ENCODE results near the gene MPHOSPH8. TPM values are rescaled to one million over a fixed set of nuclear protein-coding genes. Genes with fewer than 3 reads are reported as not detected.

MPHOSPH8 gene
- total RNA-seq, 4 donors from 2014 or later, result 8.0 to 15.5 (median 13.4) TPM

DNA sequence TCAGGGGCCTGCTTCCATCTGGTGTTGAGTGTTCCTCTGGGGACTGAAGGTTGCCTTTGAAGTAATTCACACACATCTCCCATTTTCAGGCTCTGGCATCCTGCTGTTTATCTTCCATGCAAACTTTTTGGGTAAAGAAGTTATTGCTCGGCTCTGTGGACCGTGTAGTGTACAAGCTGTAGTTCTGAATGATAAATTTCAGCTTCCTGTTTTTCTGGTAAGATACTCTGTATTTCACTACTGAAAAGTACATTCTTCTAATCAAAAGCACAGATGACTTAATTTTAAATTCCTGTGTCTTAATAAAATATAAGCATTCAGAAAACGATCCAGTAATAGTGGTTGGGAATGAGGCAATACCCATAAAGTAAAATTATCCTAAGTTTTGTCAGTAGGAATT is 36.7 kb downstream of the MPHOSPH8 start:
- no peak overlapping the region for H3K4me3 ChIP-seq
- no peaks in the 10 kb centered on the region for H3K9me3 ChIP-seq
- H3K27me3 ChIP-seq, result no peaks in the 10 kb centered on the region
- in situ Hi-C loops (cut with MboI; ENCODE audit: low sequenced_read_pairs in 4 of 4) (no loop called here), intact Hi-C loops (cut with DNase I; ENCODE audit: low total_unique reads) (no loop called here)
- no peak for TF ChIP-seq POLR2A (IDR thresholded peaks at IDR 0.05)
- H3K27ac ChIP-seq, result no peak overlapping the region
- ATAC-seq (no peak), DNase-seq (no peak)
- H3K36me3 ChIP-seq, result peaks cover 5 to 90% of the 10 kb centered on the region in 2 donors
- no peaks in the 10 kb centered on the region for H3K4me1 ChIP-seq

DNA sequence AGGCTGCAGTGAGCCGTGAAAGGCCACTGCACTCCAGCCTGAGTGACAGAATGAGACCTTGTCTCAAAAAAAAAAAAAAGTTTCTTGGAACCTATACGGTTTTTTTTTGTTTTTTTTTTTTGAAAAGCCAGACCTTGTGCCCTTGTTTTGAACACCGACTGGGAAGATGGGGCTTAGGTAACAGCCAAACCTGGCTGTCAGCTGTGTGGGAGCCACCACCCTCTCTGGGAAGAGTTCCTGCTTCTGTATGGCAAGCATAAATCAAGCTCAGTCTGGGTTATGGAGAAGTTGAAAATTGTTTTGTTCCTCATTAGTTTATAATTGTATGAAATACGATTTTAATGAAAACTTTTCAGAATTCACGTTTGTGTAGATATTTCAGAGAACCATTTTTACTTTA is 39.5 kb downstream of the MPHOSPH8 start:
- TF ChIP-seq POLR2A (IDR thresholded peaks at IDR 0.05), result no peak
- TF ChIP-seq, protein P1, sequence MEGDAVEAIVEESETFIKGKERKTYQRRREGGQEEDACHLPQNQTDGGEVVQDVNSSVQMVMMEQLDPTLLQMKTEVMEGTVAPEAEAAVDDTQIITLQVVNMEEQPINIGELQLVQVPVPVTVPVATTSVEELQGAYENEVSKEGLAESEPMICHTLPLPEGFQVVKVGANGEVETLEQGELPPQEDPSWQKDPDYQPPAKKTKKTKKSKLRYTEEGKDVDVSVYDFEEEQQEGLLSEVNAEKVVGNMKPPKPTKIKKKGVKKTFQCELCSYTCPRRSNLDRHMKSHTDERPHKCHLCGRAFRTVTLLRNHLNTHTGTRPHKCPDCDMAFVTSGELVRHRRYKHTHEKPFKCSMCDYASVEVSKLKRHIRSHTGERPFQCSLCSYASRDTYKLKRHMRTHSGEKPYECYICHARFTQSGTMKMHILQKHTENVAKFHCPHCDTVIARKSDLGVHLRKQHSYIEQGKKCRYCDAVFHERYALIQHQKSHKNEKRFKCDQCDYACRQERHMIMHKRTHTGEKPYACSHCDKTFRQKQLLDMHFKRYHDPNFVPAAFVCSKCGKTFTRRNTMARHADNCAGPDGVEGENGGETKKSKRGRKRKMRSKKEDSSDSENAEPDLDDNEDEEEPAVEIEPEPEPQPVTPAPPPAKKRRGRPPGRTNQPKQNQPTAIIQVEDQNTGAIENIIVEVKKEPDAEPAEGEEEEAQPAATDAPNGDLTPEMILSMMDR (IDR thresholded peaks at IDR 0.05 in 4 of 5, conservative IDR thresholded peaks at IDR 0.05 in 1 of 5), result no peak
- DNase-seq (no peak), ATAC-seq (no peak)
- no peaks in the 10 kb centered on the region for H3K27me3 ChIP-seq
- H3K36me3 ChIP-seq, result peaks cover 5 to 61% of the 10 kb centered on the region in 2 donors
- intact Hi-C loops (cut with DNase I; ENCODE audit: low total_unique reads) (no loop called here), in situ Hi-C loops (cut with MboI; ENCODE audit: low sequenced_read_pairs in 4 of 4) (no loop called here)
- H3K4me3 ChIP-seq, result no peak overlapping the region
- H3K27ac ChIP-seq, result no peak overlapping the region
- H3K4me1 ChIP-seq, result no peaks in the 10 kb centered on the region
- H3K9me3 ChIP-seq, result no peaks in the 10 kb centered on the region

DNA sequence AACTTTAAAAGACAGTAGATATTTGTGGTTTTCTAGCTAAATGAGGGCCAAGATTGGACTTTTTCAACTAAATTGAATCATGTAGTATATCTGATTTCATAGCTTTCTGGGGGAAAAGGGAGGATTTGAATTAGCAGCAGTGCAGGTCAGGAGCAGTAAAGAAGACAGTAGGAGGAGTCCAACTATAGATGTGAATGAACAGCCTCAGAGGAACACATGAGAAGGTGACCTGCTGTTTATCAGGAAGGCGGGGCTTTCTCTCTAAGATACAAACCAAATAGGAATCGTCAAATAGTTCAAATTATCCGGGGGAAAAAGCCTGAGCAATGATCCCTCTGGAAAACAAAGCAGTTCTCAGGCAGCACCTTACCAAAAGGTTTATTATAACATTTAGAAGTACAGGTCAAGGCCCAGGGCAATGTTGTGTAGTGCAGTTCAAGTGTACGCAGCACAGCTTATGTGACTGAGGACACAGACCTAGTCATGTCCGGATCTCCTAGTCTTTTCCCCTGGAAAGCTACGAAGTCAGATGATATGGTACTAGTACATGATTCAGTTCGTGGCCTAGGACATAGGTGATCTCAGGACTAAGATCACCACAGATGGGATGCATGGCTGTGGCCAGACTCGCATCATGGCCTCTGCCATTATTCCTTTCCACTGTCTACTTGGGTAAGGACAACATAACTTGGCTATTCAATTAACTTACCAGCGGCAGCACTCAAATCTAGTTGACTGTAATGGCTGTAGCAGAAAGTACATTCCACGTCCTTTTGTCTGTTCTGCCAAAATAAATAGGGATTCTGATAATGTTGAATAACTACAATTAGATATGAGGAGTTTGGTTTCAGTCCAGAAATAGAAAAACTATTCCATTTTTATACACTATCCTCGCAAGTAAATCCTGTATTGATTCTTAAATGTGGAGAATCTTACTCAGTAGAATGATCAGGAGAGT is 40.3 kb downstream of the MPHOSPH8 start:
- no peak overlapping the region for H3K27ac ChIP-seq
- H3K9me3 ChIP-seq, result no peaks in the 10 kb centered on the region
- H3K4me3 ChIP-seq, result no peak overlapping the region
- ATAC-seq (no peak), DNase-seq (no peak)
- in situ Hi-C loops (cut with MboI; ENCODE audit: low sequenced_read_pairs in 4 of 4) (no loop called here), intact Hi-C loops (cut with DNase I; ENCODE audit: low total_unique reads) (no loop called here)
- TF ChIP-seq, protein P1 (IDR thresholded peaks at IDR 0.05 in 4 of 5, conservative IDR thresholded peaks at IDR 0.05 in 1 of 5), result no peak
- no peak for TF ChIP-seq POLR2A (IDR thresholded peaks at IDR 0.05)
- H3K36me3 ChIP-seq, result peaks cover 5 to 54% of the 10 kb centered on the region in 2 donors
- H3K27me3 ChIP-seq, result no peaks in the 10 kb centered on the region
- H3K4me1 ChIP-seq, result no peaks in the 10 kb centered on the region

DNA sequence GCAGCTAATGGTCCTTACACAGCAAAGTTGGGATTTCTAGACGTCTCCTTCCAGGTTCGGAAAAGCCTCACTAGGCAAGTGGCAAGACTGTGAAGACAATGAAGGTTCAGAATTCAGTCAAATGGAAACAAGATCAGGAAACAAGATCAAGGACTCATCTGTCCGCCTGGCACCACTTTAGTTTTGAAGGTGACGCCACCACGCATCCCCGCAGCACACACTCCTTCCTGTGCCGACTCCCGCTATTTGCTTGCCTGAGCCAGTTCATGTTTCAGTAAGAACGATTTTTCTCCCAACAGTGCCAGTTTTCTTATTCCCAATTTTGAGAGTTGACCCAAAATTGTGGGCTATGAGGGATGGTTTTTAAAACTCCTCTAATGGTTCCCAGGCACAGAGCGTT is 41.4 kb downstream of the MPHOSPH8 start:
- TF ChIP-seq POLR2A (IDR thresholded peaks at IDR 0.05), result no peak
- TF ChIP-seq, protein P1 (IDR thresholded peaks at IDR 0.05 in 4 of 5, conservative IDR thresholded peaks at IDR 0.05 in 1 of 5), result no peak
- no peaks in the 10 kb centered on the region for H3K4me1 ChIP-seq
- no peak overlapping the region for H3K27ac ChIP-seq
- no peak overlapping the region for H3K4me3 ChIP-seq
- DNase-seq, result no peak
- H3K27me3 ChIP-seq, result no peaks in the 10 kb centered on the region
- ATAC-seq, result no peak
- intact Hi-C loops (cut with DNase I; ENCODE audit: low total_unique reads) (no loop called here), in situ Hi-C loops (cut with MboI; ENCODE audit: low sequenced_read_pairs in 4 of 4) (no loop called here)
- H3K9me3 ChIP-seq, result no peaks in the 10 kb centered on the region
- peaks cover 5 to 42% of the 10 kb centered on the region in 2 donors for H3K36me3 ChIP-seq

DNA sequence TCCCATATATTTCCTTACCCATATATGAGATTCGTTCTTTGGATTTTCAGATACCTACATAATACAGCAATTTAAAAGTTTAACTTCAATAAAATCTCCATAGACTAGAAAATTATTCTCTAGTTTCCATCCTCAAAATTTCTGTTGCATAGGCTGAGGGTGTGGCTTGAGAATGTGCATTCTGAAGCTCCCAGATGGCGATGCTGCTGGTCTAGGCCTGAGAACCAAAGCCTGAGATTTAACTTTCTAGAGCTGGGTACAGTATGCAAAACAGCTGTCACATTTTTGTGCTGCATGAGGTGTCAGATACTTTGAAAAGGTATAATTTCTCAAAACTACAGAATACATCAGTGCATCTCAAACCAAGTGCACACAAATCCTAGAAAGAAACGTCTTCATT is 42.7 kb downstream of the MPHOSPH8 start:
- ATAC-seq, result no peak
- Histone ChIP-seq H3K27ac (no peak overlapping the region), H3K27me3 (no peaks in the 10 kb centered on the region), H3K9me3 (no peaks in the 10 kb centered on the region), H3K4me1 (no peaks in the 10 kb centered on the region), H3K36me3 (peaks cover 4 to 29% of the 10 kb centered on the region in 2 donors), H3K4me3 (no peak overlapping the region)
- TF ChIP-seq POLR2A (IDR thresholded peaks at IDR 0.05), result no peak
- TF ChIP-seq, protein P1 (IDR thresholded peaks at IDR 0.05 in 4 of 5, conservative IDR thresholded peaks at IDR 0.05 in 1 of 5), result no peak
- in situ Hi-C loops (cut with MboI; ENCODE audit: low sequenced_read_pairs in 4 of 4) (no loop called here), intact Hi-C loops (cut with DNase I; ENCODE audit: low total_unique reads) (no loop called here)
- no peak for DNase-seq

All from gastrocnemius medialis (tissue), 4 donors.